HuH-7.5 (cell line): ENCODE measurements around the gene ADAR.

Source experiments
- DNase-seq: peaks from one replicate; pipeline ENCODE4 v3.0.0; 2011; ENCODE audit warnings: low spot score

Gene ADAR

DNA sequence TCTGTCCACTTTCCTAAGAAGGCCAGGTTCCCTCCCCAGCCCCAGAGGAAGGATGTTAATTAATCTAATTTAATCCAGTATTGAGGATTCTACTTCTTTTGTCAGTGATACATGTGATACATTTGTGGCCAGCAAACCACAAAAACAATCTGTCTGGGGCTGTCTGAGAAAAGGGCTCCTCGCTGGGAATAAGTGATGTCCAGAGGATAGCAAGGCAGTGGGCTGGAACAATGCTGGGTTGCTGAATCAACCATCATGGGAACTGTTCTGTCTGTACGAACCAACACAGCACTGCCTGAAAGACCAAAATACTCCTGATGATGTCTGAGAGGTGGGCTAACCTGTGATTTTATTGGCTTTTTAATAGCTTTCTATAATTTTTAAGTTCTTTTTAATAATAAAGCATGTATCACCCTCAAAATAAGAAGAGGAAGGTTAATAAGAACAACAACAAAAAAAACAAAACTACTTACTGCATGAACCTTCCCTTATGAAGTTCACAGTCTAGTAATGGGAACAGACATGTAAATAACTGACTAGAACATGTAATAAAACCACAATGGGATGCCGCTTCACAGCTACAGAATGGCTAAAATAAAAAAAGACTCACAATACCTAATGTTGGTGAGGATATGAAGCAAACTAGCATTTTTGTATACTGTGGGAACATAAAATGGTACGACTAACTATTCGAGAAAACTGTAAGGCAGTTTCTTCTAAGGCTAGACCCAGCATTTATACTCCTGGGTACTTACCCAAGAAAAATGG is 11.4 kb upstream of the ADAR start:
- no peak for DNase-seq

DNA sequence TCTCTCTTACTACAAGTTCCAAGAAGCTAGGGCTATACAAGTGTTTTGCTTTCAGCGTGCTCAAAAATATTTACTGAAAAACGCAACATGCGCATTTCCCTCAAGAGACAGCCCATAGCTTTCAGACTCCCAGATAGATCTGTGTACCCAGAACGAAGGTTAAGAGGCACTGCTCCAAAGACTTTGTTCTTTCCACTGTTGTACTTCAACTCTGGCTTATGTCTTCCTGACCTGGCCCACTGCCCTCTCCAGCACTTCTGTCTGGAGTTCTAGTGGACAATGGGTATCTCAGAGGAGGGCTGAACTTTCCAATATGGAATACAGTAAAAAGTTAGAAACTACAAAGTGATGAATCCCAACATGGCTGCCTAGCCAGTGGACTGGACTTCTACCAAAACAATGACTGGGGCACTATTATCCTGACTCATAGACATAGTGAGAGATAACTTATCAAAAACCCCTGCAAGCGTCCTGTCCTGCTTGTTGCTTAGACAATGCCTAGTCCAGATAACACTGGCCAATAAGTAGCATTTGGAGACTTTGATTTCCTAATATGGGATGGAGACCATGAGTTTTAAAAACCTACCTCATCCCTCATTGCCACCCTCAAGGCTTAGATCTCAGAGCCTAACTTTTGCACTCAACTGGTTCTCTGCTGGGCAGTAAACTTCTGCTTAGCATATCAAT is 8.8 kb upstream of the ADAR start:
- no peak for DNase-seq

DNA sequence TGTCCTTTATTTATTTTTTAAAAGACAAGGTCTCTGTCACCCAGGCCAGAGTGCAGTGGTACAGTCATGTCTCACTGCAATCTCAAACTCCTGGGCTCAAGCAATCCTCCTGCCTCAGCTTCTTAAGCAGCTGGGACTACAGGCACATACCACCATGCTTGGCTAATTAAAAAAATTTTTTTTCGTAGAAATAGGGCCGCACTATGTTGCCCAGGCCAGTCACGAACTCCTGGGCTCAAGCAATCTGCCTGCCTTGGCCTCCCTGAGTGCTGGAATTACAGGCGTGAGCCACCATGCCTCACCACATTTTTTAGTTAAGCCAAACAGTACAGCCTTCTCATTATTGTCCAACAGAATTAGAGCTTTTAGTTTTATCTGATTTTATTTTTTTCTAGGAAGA is 7.4 kb upstream of the ADAR start:
- no peak for DNase-seq

DNA sequence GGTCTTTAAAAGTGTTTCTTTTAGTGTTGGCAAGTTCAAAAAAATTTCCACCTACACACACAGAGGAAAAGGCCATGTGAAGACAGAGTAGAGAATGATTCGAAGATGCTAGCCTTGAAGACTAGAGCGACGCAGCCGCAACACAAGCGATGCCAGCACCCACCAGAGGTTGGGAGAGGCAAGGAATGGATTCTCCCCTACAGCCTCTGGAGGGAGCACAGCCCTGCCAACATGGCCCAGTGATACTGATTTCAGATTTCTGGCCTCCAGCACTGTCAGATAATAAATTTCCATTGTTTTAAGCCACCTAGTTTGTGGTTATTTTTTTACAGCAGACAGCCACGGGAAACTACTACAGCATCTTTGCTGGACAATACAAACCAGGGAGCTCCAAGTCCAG is 6.9 kb upstream of the ADAR start:
- no peak for DNase-seq

DNA sequence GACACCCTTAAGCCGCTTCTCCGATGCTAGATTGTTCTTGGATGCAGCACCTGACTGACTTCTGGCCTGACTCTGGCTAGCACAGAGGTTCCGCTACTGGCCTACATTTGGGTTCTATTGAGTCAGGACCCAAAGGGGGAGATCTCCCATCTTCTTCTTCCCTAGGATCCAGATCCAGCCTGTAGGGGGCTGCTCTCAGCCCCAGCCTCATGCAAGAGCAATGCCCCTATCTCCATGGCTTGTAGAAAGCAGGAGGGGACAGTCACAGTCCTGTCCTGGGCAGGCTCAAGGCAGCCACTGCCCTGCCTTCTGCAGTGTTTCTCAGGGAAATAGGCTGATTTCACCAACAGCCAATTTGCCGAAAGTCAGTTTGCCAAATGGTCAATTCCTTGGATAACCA is 6.3 kb upstream of the ADAR start:
- DNase-seq: no peak

DNA sequence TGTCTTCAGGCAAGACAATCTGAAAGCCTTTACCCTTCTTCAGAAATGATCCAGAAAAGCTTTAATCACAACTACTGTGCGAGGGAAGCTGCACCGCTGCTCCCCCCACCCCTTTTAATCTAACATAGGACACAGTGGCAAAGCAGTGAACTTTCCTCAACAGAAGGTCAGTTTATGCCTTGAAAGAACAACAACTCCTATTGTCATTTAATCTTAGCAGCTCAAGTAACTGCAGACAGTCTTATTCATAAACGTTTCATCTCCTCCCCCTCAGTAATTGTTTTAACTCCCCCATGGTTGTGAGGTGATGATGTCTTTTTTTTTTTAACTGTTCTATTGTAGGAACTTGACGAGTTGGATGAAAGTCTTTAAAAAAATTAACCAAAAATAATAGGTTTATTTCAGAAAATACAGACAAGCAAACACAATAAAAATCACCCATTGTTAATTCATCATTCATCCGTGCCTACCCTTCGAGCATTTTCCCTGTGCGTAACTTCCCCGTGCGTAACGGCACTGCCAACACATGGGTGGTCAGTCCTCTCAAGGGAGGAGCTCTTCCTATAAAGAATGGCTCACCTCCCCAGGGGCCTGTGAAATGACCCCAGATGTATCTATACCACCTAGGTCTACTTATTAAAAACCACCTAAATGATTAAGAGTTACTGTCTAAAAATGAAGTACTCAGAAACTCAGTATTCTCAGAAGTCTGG is 3.3 kb upstream of the ADAR start:
- DNase-seq: no peak

DNA sequence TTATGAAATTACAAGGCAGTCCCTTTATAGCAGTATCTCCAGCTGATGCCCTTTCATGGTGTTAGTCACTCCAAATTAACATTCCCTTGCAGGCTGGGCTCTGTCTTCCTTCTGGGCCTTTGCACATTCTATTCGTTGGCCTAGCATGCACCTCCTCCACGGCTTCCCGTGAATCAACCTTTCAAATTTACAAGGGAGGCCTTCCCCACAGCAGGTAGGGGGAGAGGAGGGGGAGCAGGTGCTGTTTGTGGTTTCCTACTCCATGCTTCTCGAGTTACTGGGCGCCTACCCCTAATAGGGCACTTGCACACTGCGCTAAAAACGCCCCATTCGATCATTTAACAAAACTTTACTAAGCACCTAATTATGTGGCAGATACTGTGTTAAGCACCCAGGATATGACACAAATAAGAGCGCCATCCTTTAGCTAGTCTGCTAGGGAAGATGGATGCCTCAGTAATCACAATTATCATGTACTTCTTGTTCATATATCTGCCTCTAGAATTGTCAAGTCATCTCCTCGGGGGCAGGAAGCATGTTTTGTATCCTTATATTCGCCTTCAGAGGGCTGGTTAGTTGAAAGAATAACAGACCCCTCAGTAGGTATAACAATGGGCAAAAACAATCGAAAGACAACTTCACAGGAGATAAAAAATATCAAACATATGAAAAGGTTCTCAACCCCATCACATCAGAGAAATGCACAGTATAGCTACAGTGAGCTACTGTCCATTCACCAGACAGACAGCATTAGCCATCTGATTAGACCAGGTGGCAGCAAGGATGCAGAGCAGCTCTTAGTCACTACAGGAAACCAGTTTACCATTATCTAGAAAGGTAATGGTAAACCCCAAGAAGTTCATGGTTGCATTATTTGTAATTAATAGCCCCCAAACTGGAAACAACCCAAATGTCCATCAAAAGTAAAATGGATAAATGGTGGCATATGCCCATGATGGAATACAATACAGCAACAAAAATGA is 1.7 kb upstream of the ADAR start:
- no peak for DNase-seq

DNA sequence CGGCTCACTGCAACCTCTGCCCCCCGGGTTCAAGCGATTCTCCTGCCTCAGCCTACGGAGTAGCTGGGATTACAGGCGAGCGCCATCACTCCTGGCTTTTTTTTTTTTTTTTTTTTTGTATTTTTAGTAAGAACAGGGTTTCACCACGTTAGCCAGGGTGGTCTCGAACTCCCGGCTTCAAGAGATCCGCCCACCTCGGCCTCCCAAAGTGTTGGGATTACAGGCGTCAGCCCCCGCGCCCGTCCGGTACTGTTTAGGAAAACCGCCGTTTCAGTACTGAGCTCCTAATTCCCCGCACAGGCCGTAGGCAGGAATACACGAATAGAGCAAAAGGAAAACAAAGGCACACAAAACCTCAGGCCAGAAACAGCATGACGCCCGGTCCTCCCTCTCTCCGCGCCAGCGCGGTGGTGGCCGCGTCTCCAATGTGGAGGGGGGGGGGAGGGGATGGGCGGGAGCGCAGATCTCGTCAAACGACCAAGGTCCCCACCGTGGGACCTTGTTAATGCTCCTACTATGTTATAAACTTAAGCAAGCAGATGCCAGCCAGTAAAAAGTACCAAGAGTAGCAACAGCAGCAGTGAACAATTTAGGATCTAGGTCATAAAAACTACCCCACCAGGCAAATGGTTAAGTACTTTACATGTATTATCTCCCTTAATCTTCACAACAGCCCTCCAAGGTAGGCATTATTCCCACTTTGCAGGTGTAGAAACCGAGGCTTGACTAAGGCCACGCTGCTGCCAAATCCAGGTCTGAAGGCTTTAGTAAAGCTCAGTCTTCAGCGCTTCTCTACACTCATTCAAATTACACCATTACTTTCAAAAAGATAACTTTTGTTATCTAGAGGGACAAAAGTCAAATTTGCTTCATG is 648 bp upstream of the ADAR start:
- peak; percentile 36 for DNase-seq

DNA sequence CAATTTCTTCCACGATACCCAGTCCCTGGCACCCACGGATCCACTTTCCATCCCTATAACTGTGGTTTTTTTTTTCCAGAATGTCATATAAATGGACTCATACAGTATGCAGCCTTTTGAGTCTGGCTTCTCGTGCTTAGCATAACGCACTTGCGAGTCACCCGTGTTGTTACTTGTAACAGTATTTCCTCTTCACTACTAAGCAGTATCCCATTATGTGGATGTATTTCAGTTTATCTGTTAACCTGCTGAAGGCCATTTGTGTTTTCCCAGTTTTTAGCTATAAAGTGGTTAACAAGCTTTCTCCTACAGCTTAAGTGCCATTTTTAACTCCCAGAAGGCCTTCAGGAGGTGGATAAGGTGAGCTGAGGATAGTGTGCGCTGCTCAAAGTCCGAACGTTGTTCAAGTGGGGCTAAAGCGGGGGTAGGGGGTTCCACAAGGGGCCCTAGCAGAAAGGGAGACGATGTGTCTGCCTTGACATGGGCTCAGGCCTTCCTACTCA is 829 bp downstream of the ADAR start:
- DNase-seq: peak; percentile 26

DNA sequence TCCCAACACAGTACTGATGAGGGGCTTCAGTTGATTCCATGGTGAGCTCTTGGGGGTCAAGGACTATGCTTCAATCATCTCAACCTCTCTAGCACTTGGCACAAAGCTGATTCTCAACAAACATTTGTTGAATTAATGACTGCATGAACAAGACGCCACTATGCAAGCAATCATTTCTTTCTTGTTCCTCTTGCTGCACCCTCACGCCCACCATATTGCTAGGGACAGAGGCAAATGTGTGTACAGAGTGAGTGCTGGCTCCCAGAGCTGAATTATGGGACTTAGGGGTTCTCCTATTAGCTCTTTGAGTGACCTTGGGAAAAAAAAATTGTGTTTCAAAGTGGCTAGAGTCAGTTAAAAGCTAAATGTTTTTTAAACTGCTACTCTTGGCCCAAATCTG is 2.5 kb downstream of the ADAR start:
- no peak for DNase-seq

DNA sequence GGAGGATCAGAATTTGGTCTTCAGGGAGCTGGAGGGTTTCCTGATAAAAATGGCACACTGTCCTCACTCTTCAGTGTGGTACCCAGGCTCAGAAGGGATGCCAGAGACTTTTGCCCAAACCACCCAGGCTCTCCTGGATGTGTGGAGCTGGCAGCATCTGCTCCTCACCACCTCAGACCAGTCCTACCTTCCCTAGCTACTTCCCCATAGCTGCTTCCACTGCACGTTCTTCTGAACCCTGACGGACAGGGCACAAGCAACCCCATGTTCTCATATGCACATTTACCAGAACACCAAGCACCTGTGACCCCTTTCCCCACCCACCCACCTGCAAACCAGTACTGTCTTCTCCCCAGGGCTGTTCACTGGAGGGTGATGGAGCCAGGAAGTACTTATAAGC is 4.7 kb downstream of the ADAR start:
- DNase-seq: no peak

DNA sequence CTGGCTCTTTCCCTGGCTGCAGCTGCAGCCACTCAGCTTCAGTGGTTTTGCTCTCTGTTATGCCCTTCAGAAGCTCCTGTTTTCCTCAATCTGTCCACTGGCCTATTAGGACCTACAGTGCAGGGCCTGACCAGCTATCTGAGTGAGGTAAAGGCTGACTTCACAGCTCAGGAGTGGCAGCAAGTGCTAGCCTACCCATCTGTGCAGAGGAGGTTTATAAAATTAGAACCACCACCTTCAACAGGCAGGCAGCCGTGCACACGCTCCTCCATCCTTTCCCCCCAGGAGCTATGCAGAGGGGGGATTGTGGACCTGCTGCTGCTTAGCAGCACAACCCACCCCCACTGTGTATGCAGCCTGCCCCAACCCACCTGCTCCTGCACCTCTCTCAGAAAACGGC is 8.3 kb downstream of the ADAR start:
- DNase-seq: no peak

DNA sequence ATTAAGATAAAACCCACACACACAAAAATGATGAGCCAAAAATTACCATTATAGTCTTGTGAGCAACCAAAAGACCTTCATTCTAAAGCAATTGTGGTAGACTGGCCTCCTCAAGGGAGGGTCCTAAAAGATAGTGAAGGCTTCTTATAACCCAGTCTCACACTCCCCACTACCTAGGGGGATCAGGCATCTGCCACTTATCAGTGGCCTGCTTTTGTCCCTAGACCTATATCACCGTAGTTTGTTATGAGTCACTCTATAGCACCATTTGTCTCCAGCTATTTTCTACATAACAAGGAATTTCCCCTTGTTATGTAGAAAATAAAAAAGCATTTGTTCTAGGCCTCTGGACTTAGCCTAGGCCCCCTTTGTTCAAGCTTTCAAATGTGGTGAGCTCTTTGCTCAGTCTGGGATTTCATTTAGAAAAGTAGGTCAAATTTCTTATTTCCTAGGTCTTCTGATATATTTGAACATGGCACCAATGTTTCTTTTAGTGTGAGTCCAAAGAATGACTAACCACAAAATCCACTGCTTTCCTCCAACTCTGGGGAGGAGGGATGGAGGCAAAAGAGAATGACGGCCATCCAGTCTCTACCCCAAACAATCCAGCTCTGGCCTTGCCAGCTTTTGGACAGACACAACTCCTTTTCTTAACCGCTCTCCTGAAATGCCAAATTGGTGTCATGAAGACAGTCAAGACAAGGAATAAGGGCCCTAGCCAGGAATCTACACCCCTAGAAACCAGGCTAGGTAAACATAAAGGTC is 8.9 kb downstream of the ADAR start:
- no peak for DNase-seq

DNA sequence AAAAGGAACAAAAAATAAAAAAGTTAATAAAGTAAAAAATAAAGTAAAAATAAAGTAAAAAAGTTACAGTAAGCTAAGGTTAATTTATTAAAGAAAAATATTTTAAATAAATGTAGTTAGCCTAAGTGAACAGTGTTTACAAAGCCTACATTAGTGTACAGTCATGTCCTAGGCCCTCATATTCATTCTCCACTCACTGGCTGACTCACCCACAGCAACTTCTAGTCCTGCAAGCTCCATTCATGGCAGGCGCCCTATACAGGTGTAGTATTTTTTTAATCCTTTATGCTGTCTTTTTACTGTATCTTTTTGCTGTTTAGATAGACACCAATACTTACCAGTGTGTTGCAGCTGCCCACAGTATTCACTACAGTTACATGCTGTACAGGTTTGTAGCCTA is 12.4 kb downstream of the ADAR start:
- no peak for DNase-seq

DNA sequence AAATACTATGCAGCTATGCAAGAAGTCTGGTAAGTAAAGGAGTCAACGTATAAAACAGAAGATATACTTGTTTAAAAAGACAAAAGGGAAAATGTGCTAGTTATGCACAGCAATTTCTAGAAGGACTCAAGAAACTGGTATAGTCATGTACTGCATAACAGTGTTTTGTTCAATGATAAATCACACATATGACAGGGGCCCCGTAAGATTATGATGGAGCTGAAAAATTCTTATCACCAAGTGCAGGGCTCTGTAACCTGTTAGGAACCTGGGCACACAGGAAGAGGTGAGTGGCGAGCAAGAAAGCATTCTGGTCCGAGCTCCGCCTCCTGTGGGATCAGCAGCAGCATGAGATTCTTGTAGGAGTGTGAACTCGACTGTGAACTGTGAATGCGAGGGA is 13.2 kb downstream of the ADAR start:
- no peak for DNase-seq

DNA sequence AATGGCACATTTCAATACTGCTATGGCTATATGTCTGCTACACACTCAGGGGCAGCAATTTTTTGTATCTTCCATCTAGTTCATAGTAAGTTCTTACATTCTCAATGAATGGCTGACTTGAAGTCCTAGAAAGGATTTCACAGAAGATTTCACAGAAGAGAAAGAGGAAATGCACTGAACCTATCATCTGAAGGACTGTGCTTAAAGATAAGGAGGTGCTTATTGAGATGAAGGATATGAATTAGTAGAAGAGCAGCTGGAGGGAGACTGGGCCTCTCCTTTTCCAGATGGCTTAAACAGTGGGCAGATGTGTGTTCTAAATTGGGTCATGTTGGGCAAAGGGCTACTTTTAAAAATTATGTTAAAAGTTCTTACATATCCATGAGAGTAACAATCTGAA is 14.6 kb downstream of the ADAR start:
- DNase-seq: no peak

DNA sequence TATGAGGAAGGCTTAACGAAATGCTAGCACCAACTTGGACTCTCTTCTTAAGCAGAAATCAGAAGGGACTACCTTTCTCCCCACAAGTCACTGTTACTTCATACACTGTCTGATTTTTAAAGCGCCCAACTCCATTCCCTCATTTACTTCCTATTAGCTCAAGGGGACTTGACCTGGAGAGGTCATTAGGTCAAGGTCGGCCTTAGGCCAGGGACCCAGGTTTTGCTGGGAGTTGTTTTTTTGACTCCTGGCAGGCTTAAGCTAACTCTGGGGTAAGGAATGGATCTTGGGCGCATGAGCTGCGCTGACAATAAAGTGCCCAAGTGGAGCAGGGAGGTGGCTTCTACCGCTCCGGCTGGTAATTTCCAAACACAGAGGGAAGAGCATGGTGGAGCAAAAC is 16.8 kb downstream of the ADAR start:
- DNase-seq: no peak

DNA sequence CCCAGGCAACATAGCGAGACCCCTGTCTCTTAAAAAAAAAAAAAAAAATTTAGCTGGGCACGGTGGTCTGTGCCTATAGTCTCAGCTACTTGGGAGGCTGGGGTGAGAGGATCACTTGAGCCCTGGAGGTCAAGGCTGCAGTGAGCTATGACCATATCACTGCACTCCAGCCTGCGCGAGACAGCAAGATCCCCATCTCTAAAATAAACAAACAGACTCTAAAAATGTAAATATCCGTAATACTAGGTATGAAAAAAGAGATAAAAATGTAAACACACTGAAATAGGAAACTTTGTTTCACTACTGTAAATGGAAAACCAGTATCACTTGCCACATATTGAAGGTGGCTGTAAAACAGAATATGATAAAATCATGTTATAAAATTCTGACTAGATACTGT is 17.2 kb downstream of the ADAR start:
- no peak for DNase-seq

DNA sequence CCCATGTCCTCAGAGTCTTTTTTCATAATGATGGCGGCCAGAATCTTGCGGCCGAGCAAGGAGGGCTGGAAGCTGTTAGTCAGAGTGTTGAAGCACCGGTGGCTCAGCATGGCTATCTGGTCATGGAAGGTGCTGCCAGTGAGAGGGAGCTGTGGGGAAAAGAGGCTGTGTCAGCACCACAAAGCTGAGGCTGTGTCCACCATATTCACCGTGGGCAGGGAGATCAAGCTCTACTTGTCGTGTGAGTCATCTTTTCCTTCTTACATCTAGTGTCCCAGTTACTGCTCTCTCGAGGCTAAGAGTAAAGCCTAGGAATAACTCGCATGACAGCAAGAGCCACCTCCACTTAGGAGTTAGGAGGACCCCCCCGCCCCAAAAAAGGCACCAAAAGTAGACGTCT is 18.2 kb downstream of the ADAR start:
- DNase-seq: no peak

DNA sequence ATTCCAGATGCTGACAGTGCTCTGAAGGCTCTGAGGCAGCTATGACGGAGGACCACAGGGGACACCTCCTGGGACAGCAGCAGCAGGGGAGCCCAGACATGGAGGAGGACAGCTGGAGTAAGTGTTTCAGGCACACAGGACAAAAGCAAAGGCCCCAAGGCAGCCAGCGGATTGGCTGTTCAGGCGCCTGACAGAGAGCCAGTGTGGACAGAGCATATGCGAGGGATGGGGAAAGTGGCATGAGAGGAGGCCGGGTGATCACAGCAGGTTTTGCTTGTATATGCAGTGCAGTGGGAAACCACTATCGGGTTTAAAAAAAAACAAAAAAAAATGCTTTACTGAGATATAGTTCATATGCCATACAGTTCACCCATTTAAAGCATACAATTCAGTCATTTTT is 21.3 kb downstream of the ADAR start:
- no peak for DNase-seq
